ENCODE measurements around the gene UPF2. TPM values are rescaled to one million over a fixed set of nuclear protein-coding genes. Genes with fewer than 3 reads are reported as not detected.

UPF2 gene
- total RNA-seq, 1 donor = 19.0 TPM

- no peak for TF ChIP-seq CTCF (IDR thresholded peaks at IDR 0.05; ENCODE audit: insufficient read depth, low read depth, low read length)
- peak; percentile 84 for DNase-seq (ENCODE audit: low read depth)
- no peak overlapping the region for H3K4me3 ChIP-seq (ENCODE audit: low read depth, low read length)
Observed at GRCh38 chr10:11875494-11876281, 166.9 kb downstream of the UPF2 start.

GRCh38 chr10:11874568-11875493 is 167.8 kb downstream of the UPF2 start:
- H3K4me3 ChIP-seq (ENCODE audit: low read depth, low read length) = no peak overlapping the region
- DNase-seq (ENCODE audit: low read depth) = peak; percentile 76
- no peak for TF ChIP-seq CTCF (IDR thresholded peaks at IDR 0.05; ENCODE audit: insufficient read depth, low read depth, low read length)

GRCh38 chr10:11871466-11871865 is 171.1 kb downstream of the UPF2 start:
- TF ChIP-seq CTCF (IDR thresholded peaks at IDR 0.05; ENCODE audit: insufficient read depth, low read depth, low read length) = no peak
- no peak overlapping the region for H3K4me3 ChIP-seq (ENCODE audit: low read depth, low read length)
- peak; percentile 38 for DNase-seq (ENCODE audit: low read depth)

- no peak overlapping the region for H3K4me3 ChIP-seq (ENCODE audit: low read depth, low read length)
Observed at GRCh38 chr10:11870900-11871400, 171.7 kb downstream of the UPF2 start.

GRCh38 chr10:11870461-11870780 is 172.2 kb downstream of the UPF2 start:
- DNase-seq (ENCODE audit: low read depth) = no peak
- H3K4me3 ChIP-seq (ENCODE audit: low read depth, low read length) = no peak overlapping the region
- TF ChIP-seq CTCF (IDR thresholded peaks at IDR 0.05; ENCODE audit: insufficient read depth, low read depth, low read length) = no peak

More at GRCh38 chr10:11870900-11871400, 171.7 kb downstream of the UPF2 start:
- TF ChIP-seq CTCF (IDR thresholded peaks at IDR 0.05; ENCODE audit: insufficient read depth, low read depth, low read length) = no peak
- DNase-seq (ENCODE audit: low read depth) = no peak

Small RNAs within 50 kb of the gene (small RNA-seq; reads per million reads assigned to genes)
- gene RNU6-1095P = not detected

Other genes starting within 250 kb of the UPF2 start
- gene PROSER2, start 219.5 kb downstream of the UPF2 start, total RNA-seq = 1.9 and 3.9 TPM in 2 replicates
- gene DHTKD1, start 26.1 kb upstream of the UPF2 start, total RNA-seq = 20.6 and 30.7 TPM in 2 replicates
- gene SEC61A2, start 86.9 kb upstream of the UPF2 start, total RNA-seq = 12.9 and 16.0 TPM in 2 replicates
- 59.2 and 64.1 TPM in 2 replicates for gene NUDT5, start 153.1 kb upstream of the UPF2 start, total RNA-seq
- gene CDC123, start 153.4 kb upstream of the UPF2 start, total RNA-seq = 124 and 143 TPM in 2 replicates

All from fibroblast of villous mesenchyme (primary cell).